NCI-H1930 (cell line): Measurements from ENCODE around the gene DGCR2.
"Not testable (repeated sequence)": the region's sequence is repeated elsewhere in the genome, so short reads cannot be mapped to it uniquely, and the experiment has no call there.

ENCODE experiments used
- DNase-seq, 2 experiments: peaks; one replicate each; lab custom pipeline; 2025; lab: John Stamatoyannopoulos, UW

DGCR2 gene

GRCh38 chr22:19109198-19110063 lies 12.8 kb downstream of the DGCR2 start:
- no peak for DNase-seq

GRCh38 chr22:19108807-19109197 lies 13.4 kb downstream of the DGCR2 start:
- no peak for DNase-seq

GRCh38 chr22:19107730-19108074 lies 14.5 kb downstream of the DGCR2 start:
- no peak for DNase-seq

GRCh38 chr22:19106886-19107729 lies 15.1 kb downstream of the DGCR2 start:
- DNase-seq: no peak

GRCh38 chr22:19105867-19106802 lies 16.1 kb downstream of the DGCR2 start:
- DNase-seq: no peak

GRCh38 chr22:19105456-19105855 lies 16.8 kb downstream of the DGCR2 start:
- no peak for DNase-seq

- no peak for DNase-seq
Observed at GRCh38 chr22:19103880-19104821, 18.1 kb downstream of the DGCR2 start.

GRCh38 chr22:19098157-19098556 lies 24.1 kb downstream of the DGCR2 start:
- DNase-seq: no peak

- DNase-seq: no peak
Observed at GRCh38 chr22:19097518-19097917, 24.7 kb downstream of the DGCR2 start.

GRCh38 chr22:19096555-19096954 lies 25.7 kb downstream of the DGCR2 start:
- DNase-seq: no peak

- no peak for DNase-seq
Observed at GRCh38 chr22:19094393-19094997, 27.7 kb downstream of the DGCR2 start.

- DNase-seq: no peak
Observed at GRCh38 chr22:19092725-19093124, 29.5 kb downstream of the DGCR2 start.

- DNase-seq: no peak
Observed at GRCh38 chr22:19090586-19091127, 31.6 kb downstream of the DGCR2 start.

GRCh38 chr22:19090183-19090582 lies 32.0 kb downstream of the DGCR2 start:
- DNase-seq: no peak

GRCh38 chr22:19088866-19089595 lies 33.2 kb downstream of the DGCR2 start:
- no peak for DNase-seq

- no peak for DNase-seq
Observed at GRCh38 chr22:19086896-19087295, 35.3 kb downstream of the DGCR2 start.

- no peak for DNase-seq
Observed at GRCh38 chr22:19086417-19086816, 35.8 kb downstream of the DGCR2 start.

GRCh38 chr22:19085233-19085718 lies 36.9 kb downstream of the DGCR2 start:
- DNase-seq: no peak

- not testable (repeated sequence) for DNase-seq
Observed at GRCh38 chr22:19084586-19084985, 37.6 kb downstream of the DGCR2 start.
